Breast epithelium (tissue), 4 donors: ENCODE data around the gene GCDH. TPM values are rescaled to one million over a fixed set of nuclear protein-coding genes. Genes with fewer than 3 reads are reported as not detected.

ENCODE experiments used
- DNase-seq, 2 donors: peaks; one replicate each; pipeline ENCODE4 v3.0.0-alpha.2; 2019; ENCODE audit warnings: low spot score in 2 of 2
- H3K27ac ChIP-seq, 2 donors: fragments of 200-600 bp; sonication (generic) in 1 of 2; one replicate each; pipeline ENCODE4 v1.5.1; 2016 to 2019; ENCODE audit warnings: mild to moderate bottlenecking in 1 of 2
- H3K27me3 ChIP-seq, 2 donors: fragments of 200-600 bp; sonication (generic) in 1 of 2; one replicate each; pipeline versions ENCODE4 v1.5.1 to v1.6.0; 2017 to 2019; ENCODE audit warnings: control low read depth in 1 of 2, mild to moderate bottlenecking in 1 of 2
- H3K36me3 ChIP-seq: fragments of 200-600 bp; one replicate; pipeline ENCODE4 v1.5.1; 2019
- H3K4me1 ChIP-seq, 2 donors: fragments of 200-600 bp; sonication (generic); one replicate each; pipeline ENCODE4 v1.5.1; 2016 to 2019; ENCODE audit warnings: control low read depth in 1 of 2
- H3K4me3 ChIP-seq, 3 donors: fragments of 200-600 bp; sonication (generic); 1 replicate in 2 of 3; 2 replicates in 1 of 3; pipeline ENCODE4 v1.5.1; 2016 to 2019; ENCODE audit warnings: mild to moderate bottlenecking in 3 of 3, moderate library complexity in 2 of 3
- H3K9me3 ChIP-seq, 2 donors: fragments of 200-600 bp; sonication (generic) in 1 of 2; one replicate each; pipeline ENCODE4 v1.5.1; 2016 to 2019; ENCODE audit warnings: control low read depth in 1 of 2
- POLR2A ChIP-seq: fragments of 450-650 bp; IDR thresholded peaks from one replicate; pipeline ENCODE4 v1.6.1; 2016; ENCODE audit warnings: antibody characterized with exemption, mild to moderate bottlenecking, moderate library complexity
- POLR2AphosphoS5 ChIP-seq, 3 donors: sonication (generic); formaldehyde crosslinking; IDR thresholded peaks; one replicate each; pipeline ENCODE4 v1.6.1; 2017; ENCODE audit warnings: antibody characterized with exemption in 3 of 3
- intact Hi-C: fragments of 100-400 bp; cut with DNase I; formaldehyde crosslinking; loops from one replicate; pipeline ENCODE4 v1.15.1; 2023; ENCODE audit warnings: low total_unique reads
- total RNA-seq, 3 donors: library from RNA; depleted of rRNA; stranded (reverse); fragments of >200 nt; gene quantifications; one replicate each; pipeline ENCODE4 v1.1.0, GENCODE V29; 2016
- TF ChIP-seq, protein P1 (sequence below), 3 donors: fragments of 450-650 bp; IDR thresholded peaks; one replicate each; pipeline ENCODE4 v1.5.1; 2016 to 2017; ENCODE audit warnings: antibody characterized with exemption in 3 of 3, mild to moderate bottlenecking in 3 of 3, moderate library complexity in 3 of 3

Gene GCDH
- total RNA-seq, 3 donors from 2014 or later = 39.2 to 72.8 (median 50.1) TPM

DNA sequence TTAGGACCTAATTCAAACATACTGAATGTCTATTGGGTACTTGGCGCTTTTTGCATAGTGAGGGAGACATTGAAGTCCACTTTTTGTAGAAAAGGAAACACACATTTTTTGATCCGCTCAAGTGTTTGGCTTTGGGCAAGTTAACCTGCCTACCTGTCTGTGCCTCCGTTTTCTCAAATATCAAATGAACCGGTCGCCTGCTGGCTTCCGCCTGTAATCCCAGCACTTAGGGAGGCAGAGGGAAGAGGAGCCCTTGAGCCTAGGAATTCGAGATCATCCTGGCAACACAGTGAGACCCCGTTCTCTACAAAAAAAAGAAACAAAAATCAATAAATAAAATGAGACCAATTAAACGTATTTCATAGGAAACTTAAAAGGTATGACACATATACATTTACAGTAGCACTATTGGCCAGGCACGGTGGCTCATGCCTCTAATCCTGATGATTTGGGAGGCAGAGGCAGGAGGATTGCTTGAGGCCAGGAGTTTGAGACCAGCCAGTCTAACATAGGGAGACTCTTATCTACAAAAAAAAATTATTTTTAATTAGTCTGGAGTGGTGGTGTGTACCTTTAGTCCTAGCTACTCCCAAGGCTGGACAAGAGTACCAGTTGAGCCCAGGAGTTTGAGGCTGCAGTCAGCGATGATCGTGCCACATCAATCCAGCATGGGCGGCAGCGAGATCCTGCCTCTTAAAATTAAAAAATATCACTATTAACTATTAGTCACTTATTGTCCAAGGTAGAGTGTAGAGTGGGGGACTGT, 56.0 kb downstream of the GCDH start:
- intact Hi-C loops = no loop called here
- peaks cover 21% of the 10 kb centered on the region for H3K36me3 ChIP-seq

DNA sequence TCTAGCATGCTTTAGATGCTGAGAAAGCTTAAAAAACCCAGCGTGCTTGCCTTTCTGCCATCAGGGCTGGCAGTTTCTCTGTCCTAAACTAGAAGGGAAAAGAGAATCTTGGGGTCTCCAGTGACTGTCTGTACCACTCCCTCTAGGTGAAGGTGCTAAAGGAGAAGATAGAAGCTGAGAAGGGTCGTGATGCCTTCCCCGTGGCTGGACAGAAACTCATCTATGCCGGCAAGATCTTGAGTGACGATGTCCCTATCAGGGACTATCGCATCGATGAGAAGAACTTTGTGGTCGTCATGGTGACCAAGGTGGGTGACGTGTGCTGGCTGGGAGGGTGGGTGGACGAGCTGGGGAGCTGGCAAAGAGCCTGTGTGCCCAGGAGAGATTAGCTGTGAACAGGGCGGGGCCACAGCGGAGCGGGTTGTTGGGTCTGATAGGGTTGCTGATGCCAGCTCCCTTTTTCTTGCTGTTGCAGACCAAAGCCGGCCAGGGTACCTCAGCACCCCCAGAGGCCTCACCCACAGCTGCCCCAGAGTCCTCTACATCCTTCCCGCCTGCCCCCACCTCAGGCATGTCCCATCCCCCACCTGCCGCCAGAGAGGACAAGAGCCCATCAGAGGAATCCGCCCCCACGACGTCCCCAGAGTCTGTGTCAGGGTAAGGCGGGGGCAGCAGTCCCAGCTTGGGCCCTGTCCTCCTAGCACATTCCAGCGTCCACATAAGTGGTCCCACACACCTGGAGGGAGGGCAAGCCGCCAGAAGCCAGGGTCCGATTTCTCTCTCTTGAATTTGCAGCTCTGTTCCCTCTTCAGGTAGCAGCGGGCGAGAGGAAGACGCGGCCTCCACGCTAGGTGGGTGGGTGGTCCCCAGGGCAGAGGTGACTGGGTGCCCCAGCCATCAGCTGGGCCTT, 57.0 kb downstream of the GCDH start:
- intact Hi-C loops = no loop called here
- TF ChIP-seq POLR2A = no peak
- Histone ChIP-seq H3K4me1 (peaks cover 0 to 8% of the 10 kb centered on the region in 2 donors), H3K36me3 (peaks cover 21% of the 10 kb centered on the region), H3K27ac (no peak overlapping the region), H3K4me3 (no peak overlapping the region), H3K27me3 (no peaks in the 10 kb centered on the region), H3K9me3 (no peaks in the 10 kb centered on the region)
- DNase-seq = no peak

More for the DNA sequence above, 56.0 kb downstream of the GCDH start:
- TF ChIP-seq POLR2AphosphoS5 (IDR thresholded peaks at IDR 0.05) = no peak
- TF ChIP-seq, protein P1, sequence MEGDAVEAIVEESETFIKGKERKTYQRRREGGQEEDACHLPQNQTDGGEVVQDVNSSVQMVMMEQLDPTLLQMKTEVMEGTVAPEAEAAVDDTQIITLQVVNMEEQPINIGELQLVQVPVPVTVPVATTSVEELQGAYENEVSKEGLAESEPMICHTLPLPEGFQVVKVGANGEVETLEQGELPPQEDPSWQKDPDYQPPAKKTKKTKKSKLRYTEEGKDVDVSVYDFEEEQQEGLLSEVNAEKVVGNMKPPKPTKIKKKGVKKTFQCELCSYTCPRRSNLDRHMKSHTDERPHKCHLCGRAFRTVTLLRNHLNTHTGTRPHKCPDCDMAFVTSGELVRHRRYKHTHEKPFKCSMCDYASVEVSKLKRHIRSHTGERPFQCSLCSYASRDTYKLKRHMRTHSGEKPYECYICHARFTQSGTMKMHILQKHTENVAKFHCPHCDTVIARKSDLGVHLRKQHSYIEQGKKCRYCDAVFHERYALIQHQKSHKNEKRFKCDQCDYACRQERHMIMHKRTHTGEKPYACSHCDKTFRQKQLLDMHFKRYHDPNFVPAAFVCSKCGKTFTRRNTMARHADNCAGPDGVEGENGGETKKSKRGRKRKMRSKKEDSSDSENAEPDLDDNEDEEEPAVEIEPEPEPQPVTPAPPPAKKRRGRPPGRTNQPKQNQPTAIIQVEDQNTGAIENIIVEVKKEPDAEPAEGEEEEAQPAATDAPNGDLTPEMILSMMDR (IDR thresholded peaks at IDR 0.05) = no peak
- no peak for TF ChIP-seq POLR2A
- Histone ChIP-seq H3K27ac (peak overlapping the region; percentile 98 to 99), H3K9me3 (no peaks in the 10 kb centered on the region), H3K4me3 (peak overlapping the region; percentile 91 to 97 (median 95)), H3K27me3 (no peaks in the 10 kb centered on the region), H3K4me1 (peaks cover 0 to 8% of the 10 kb centered on the region in 2 donors)
- no peak for DNase-seq

DNA sequence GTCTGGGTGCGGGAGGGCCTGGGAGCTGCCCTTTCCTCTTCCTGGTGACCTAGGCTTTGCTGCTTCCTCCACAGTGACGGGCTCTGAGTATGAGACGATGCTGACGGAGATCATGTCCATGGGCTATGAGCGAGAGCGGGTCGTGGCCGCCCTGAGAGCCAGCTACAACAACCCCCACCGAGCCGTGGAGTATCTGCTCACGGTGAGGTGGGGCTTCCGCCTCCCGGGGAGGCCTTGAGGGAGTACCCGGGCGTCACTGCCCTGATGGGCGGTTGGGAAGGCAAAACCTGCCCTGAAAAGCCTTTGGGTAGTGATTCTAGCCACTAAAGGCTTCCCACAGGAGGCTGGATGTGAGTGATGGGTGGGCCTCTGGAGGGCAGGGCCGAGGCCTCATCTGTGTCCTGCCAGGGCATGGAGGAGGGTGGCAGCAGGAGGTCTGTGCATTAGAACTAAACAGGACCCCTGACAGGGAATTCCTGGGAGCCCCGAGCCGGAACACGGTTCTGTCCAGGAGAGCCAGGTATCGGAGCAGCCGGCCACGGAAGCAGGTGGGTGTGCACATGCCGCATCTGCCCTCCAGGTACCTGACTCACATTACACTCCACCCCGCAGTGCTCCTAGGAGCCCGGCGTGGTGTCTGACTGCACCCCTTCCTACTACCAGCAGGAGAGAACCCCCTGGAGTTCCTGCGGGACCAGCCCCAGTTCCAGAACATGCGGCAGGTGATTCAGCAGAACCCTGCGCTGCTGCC, 57.8 kb downstream of the GCDH start:
- H3K27me3 ChIP-seq = no peaks in the 10 kb centered on the region
- intact Hi-C loops = no loop called here
- TF ChIP-seq POLR2AphosphoS5 (IDR thresholded peaks at IDR 0.05) = no peak
- TF ChIP-seq, protein P1 (IDR thresholded peaks at IDR 0.05) = no peak
- TF ChIP-seq POLR2A = no peak
- no peak overlapping the region for H3K4me3 ChIP-seq
- H3K27ac ChIP-seq = no peak overlapping the region
- peaks cover 0 to 8% of the 10 kb centered on the region in 2 donors for H3K4me1 ChIP-seq
- H3K9me3 ChIP-seq = no peaks in the 10 kb centered on the region
- H3K36me3 ChIP-seq = peaks cover 17% of the 10 kb centered on the region
- no peak for DNase-seq

Other genes starting within 250 kb of the GCDH start
- 100 to 1,000 TPM in 1 of 3 donors, 10 to 100 TPM in 2; 45.6 to 118 (median 49.0) TPM for gene MAN2B1, start 224.4 kb upstream of the GCDH start, total RNA-seq
- 10 to 100 TPM in 2 of 3 donors, 1 to 10 TPM in 1; 8.2 to 13.8 (median 10.2) TPM for gene WDR83, start 224.4 kb upstream of the GCDH start, total RNA-seq
- gene DHPS, start 209.3 kb upstream of the GCDH start, total RNA-seq = 100 to 1,000 TPM in 1 of 3 donors, 10 to 100 TPM in 2; 86.6 to 117 (median 91.4) TPM
- not detected for gene GNG14, start 203.2 kb upstream of the GCDH start, total RNA-seq
- gene FBXW9, start 194.5 kb upstream of the GCDH start, total RNA-seq = 10 to 100 TPM in 1 of 3 donors, 1 to 10 TPM in 2; 4.8 to 13.8 (median 8.5) TPM
- gene TNPO2, start 167.2 kb upstream of the GCDH start, total RNA-seq = 10 to 100 TPM; 46.0 to 73.0 (median 70.8) TPM
- 100 to 1,000 TPM; 319 to 409 (median 370) TPM for gene TRIR, start 156.5 kb upstream of the GCDH start, total RNA-seq
- gene GET3, start 153.7 kb upstream of the GCDH start, total RNA-seq = 10 to 100 TPM; 50.8 to 64.6 (median 62.6) TPM
- not detected for gene BEST2, start 139.4 kb upstream of the GCDH start, total RNA-seq
- gene HOOK2, start 115.6 kb upstream of the GCDH start, total RNA-seq = 100 to 1,000 TPM in 1 of 3 donors, 10 to 100 TPM in 2; 45.8 to 101 (median 98.6) TPM
- 100 to 1,000 TPM; 108 to 581 (median 320) TPM for gene JUNB, start 99.7 kb upstream of the GCDH start, total RNA-seq
- gene PRDX2, start 89.4 kb upstream of the GCDH start, total RNA-seq = 100 to 1,000 TPM; 150 to 199 (median 199) TPM
- not detected for gene THSD8, start 89.1 kb upstream of the GCDH start, total RNA-seq
- gene RNASEH2A, start 84.6 kb upstream of the GCDH start, total RNA-seq = 1 to 10 TPM; 5.2 to 8.8 (median 8.5) TPM
- gene RTBDN, start 56.6 kb upstream of the GCDH start, total RNA-seq = not detected
- under 1 TPM in 1 of 3 donors, not detected in 2; 0.88 TPM for gene MAST1, start 52.6 kb upstream of the GCDH start, total RNA-seq
- 10 to 100 TPM; 29.8 to 61.0 (median 46.2) TPM for gene DNASE2, start 9.7 kb upstream of the GCDH start, total RNA-seq
- gene KLF1, start 4.0 kb upstream of the GCDH start, total RNA-seq = not detected
- gene SYCE2, start 28.1 kb downstream of the GCDH start, total RNA-seq = under 1 TPM in 1 of 3 donors, not detected in 2; 0.44 TPM
- 10 to 100 TPM; 26.1 to 53.7 (median 40.7) TPM for gene FARSA, start 42.6 kb downstream of the GCDH start, total RNA-seq
- gene CALR, start 47.4 kb downstream of the GCDH start, total RNA-seq = 100 to 1,000 TPM; 301 to 410 (median 305) TPM
- 10 to 100 TPM; 65.9 to 84.3 (median 66.5) TPM for gene RAD23A, start 54.7 kb downstream of the GCDH start, total RNA-seq
- gene GADD45GIP1, start 66.1 kb downstream of the GCDH start, total RNA-seq = 10 to 100 TPM; 30.3 to 44.2 (median 31.5) TPM
- gene DAND5, start 78.4 kb downstream of the GCDH start, total RNA-seq = not detected
- gene NFIX, start 104.3 kb downstream of the GCDH start, total RNA-seq = 10 to 100 TPM; 43.6 to 53.9 (median 52.8) TPM
- 10 to 100 TPM in 1 of 3 donors, 1 to 10 TPM in 2; 7.0 to 21.0 (median 9.2) TPM for gene LYL1, start 211.7 kb downstream of the GCDH start, total RNA-seq
- 10 to 100 TPM; 29.7 to 37.4 (median 31.7) TPM for gene TRMT1, start 225.6 kb downstream of the GCDH start, total RNA-seq
- 10 to 100 TPM in 2 of 3 donors, 1 to 10 TPM in 1; 8.5 to 20.5 (median 19.7) TPM for gene NACC1, start 227.1 kb downstream of the GCDH start, total RNA-seq